Liver (tissue), 9 donors: ENCODE data around the gene PGAP1. TPM values are rescaled to one million over a fixed set of nuclear protein-coding genes. Genes with fewer than 3 reads are reported as not detected.

ENCODE experiments used
- DNase-seq: peaks from one replicate; pipeline ENCODE4 v3.0.0-alpha.2; 2017; ENCODE audit warnings: low spot score
- H3K27ac ChIP-seq, 2 donors: one replicate each; pipeline ENCODE4 v1.7.0; 2013; ENCODE audit warnings: inconsistent platforms in 2 of 2, low read length in 2 of 2, control low read depth in 1 of 2, low read depth in 1 of 2, mild to moderate bottlenecking in 1 of 2
- H3K27me3 ChIP-seq, 4 donors: one replicate each; pipeline versions ENCODE4 v1.6.1 to v1.7.0; 2013; ENCODE audit warnings: low read length in 3 of 4, inconsistent platforms in 1 of 4, mild to moderate bottlenecking in 1 of 4, moderate library complexity in 1 of 4; ENCODE audit not compliant: control insufficient read depth in 4 of 4, insufficient read depth in 4 of 4
- H3K36me3 ChIP-seq, 4 donors: one replicate each; pipeline versions ENCODE4 v1.6.1 to v1.7.0; 2013; ENCODE audit warnings: low read length in 3 of 4, mild to moderate bottlenecking in 3 of 4, low read depth in 1 of 4, moderate library complexity in 1 of 4; ENCODE audit not compliant: control insufficient read depth in 4 of 4, insufficient read depth in 3 of 4
- H3K4me1 ChIP-seq, 4 donors: one replicate each; pipeline versions ENCODE4 v1.6.1 to v1.7.0; 2013; ENCODE audit warnings: low read length in 3 of 4, mild to moderate bottlenecking in 3 of 4, moderate library complexity in 1 of 4; ENCODE audit not compliant: control insufficient read depth in 4 of 4, insufficient read depth in 4 of 4
- H3K4me3 ChIP-seq, 3 donors: one replicate each; pipeline versions ENCODE4 v1.6.1 to v1.7.0; 2013; ENCODE audit warnings: low read length in 3 of 3, control low read depth in 1 of 3, low read depth in 1 of 3, mild to moderate bottlenecking in 1 of 3
- H3K9ac ChIP-seq, 2 donors: one replicate each; pipeline ENCODE4 v1.7.0; 2013; ENCODE audit warnings: low read length in 2 of 2, mild to moderate bottlenecking in 2 of 2, moderate library complexity in 2 of 2, control low read depth in 1 of 2, low read depth in 1 of 2
- H3K9me3 ChIP-seq, 4 donors: one replicate each; pipeline versions ENCODE4 v1.6.1 to v1.7.0; 2013; ENCODE audit warnings: low read length in 3 of 4; ENCODE audit not compliant: control insufficient read depth in 4 of 4
- ATF3 ChIP-seq: IDR thresholded peaks from 2 replicates; pipeline ENCODE4 v1.6.1; 2016; ENCODE audit warnings: antibody characterized with exemption
- CTCF ChIP-seq: fragments of 150-350 bp; IDR thresholded peaks from 2 replicates; pipeline ENCODE4 v1.5.1; 2017; ENCODE audit warnings: improper control_type of control experiment, low read depth, low read length; ENCODE audit not compliant: missing input control
- FOXA1 ChIP-seq: IDR thresholded peaks from 2 replicates; pipeline ENCODE4 v1.6.1; 2016; ENCODE audit warnings: antibody characterized with exemption
- GABPA ChIP-seq, 2 donors: IDR thresholded peaks in 1 of 2; conservative IDR thresholded peaks in 1 of 2; 2 replicates each; pipeline ENCODE4 v1.6.1; 2016; ENCODE audit warnings: antibody characterized with exemption in 2 of 2, mild to moderate bottlenecking in 1 of 2, moderate library complexity in 1 of 2
- HNF4A ChIP-seq, 2 donors: conservative IDR thresholded peaks; 2 replicates each; pipeline ENCODE4 v1.6.1; 2016; ENCODE audit warnings: antibody characterized with exemption in 2 of 2, mild to moderate bottlenecking in 2 of 2
- HNF4G ChIP-seq: IDR thresholded peaks from 2 replicates; pipeline ENCODE4 v1.6.1; 2016; ENCODE audit warnings: antibody characterized with exemption
- JUND ChIP-seq, 2 donors: IDR thresholded peaks; 2 replicates each; pipeline ENCODE4 v1.6.1; 2016; ENCODE audit warnings: antibody characterized with exemption in 2 of 2
- MAX ChIP-seq: IDR thresholded peaks from 2 replicates; pipeline ENCODE4 v1.6.1; 2016; ENCODE audit warnings: antibody characterized with exemption
- NR2F2 ChIP-seq: IDR thresholded peaks from 2 replicates; pipeline ENCODE4 v1.6.1; 2016; ENCODE audit warnings: antibody characterized with exemption
- RAD21 ChIP-seq, 2 donors: IDR thresholded peaks; 2 replicates each; pipeline ENCODE4 v1.6.1; 2016; ENCODE audit warnings: antibody characterized with exemption in 2 of 2, mild to moderate bottlenecking in 2 of 2
- RXRA ChIP-seq, 2 donors: IDR thresholded peaks; 2 replicates each; pipeline ENCODE4 v1.6.1; 2017 to 2018; ENCODE audit warnings: antibody characterized with exemption in 2 of 2, mild to moderate bottlenecking in 1 of 2
- TAF1 ChIP-seq: conservative IDR thresholded peaks from 2 replicates; pipeline ENCODE4 v1.6.1; 2016; ENCODE audit warnings: antibody characterized with exemption, mild to moderate bottlenecking
- YY1 ChIP-seq: IDR thresholded peaks from 2 replicates; pipeline ENCODE4 v1.6.1; 2016; ENCODE audit warnings: antibody characterized with exemption, mild to moderate bottlenecking
- ZBTB33 ChIP-seq: IDR thresholded peaks from 2 replicates; pipeline ENCODE4 v1.6.1; 2016; ENCODE audit warnings: antibody characterized with exemption
- WGBS: extraction: QIAGEN DNeasy Blood & Tissue Kit; methylation state at CpG from one replicate; pipeline ENCODE4 v1.1.7; 2013; 5-methylcytosine and 5-hydroxymethylcytosine counted together
- polyA plus RNA-seq, 2 donors: library from polyadenylated mRNA; stranded (reverse) in 1 of 2; unstranded in 1 of 2; fragments of 200-250 nt in 1 of 2; fragments of >200 nt in 1 of 2; fragmentation: Nextera tagmentation in 1 of 2; extraction: Ambion mirVana in 1 of 2; gene quantifications; one replicate each; pipeline versions ENCODE4 v1.2.1 to v1.2.3, GENCODE V29; 2013 to 2015
- total RNA-seq, 2 donors: library from RNA; depleted of rRNA; stranded (reverse); fragments of >200 nt; gene quantifications; one replicate each; pipeline ENCODE4 v1.2.3, GENCODE V29; 2014
- donor health status: healthy.
- donor health status: healthy.
- donor health status: healthy.
- donor health status: healthy.
- donor health status: healthy.

The PGAP1 gene
- total and polyA plus RNA-seq, 4 donors: 0.54 to 5.8 (median 2.3) TPM

- Histone ChIP-seq H3K9me3 (no peaks in the 10 kb centered on the region), H3K4me1 (no peaks in the 10 kb centered on the region), H3K4me3 (no peak overlapping the region), H3K36me3 (peaks cover 0 to 12% (median 2%) of the 10 kb centered on the region in 4 donors), H3K9ac (no peak overlapping the region), H3K27ac (no peak overlapping the region), H3K27me3 (no peaks in the 10 kb centered on the region)
- DNase-seq: no peak
- TF ChIP-seq ZBTB33: no peak
- no peak for TF ChIP-seq HNF4A (conservative IDR thresholded peaks at IDR 0.05)
Measured at GRCh38 chr2:196836440-196836839, 90.1 kb downstream of the PGAP1 start.

DNA sequence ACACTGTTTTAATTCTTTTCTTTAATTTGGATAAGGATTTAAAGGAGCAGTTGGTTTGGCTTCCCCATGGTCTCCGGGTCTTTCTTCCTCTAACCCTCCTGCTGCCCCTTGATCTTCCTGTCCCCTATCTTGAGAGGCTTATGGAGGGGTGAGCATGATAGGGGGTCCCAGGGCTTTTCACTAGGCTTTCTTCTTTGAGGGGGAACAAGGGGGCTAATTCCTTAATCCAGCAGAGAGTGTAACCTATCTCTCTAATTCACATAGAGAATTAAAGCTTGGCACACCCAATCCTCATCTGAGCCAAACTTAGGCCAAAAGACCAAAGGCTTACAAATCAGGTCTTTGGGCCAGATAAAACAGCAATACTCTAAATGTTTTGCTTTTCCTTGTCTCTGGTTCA, 95.8 kb downstream of the PGAP1 start:
- WGBS: 98% methylated on average over 1 of the region's 1 CpG

DNA sequence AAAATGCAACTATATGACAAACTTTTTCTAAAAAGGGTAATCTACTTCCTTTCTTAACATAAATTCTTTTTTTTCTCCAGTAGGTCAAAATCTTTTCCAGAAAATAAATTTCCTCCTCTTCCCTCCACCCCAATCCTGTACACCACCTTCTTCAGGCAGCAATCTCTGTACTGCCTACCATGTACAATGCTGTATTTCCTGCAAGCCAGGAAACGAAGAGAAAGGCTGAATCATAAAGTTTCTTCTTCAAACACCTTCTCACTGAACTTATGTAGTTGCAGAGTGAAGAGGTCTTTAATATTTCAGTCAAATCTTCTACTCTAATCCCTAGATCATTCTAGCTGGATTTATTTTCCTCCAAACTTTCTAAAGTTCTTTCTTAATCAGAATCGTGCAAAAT, 99.2 kb downstream of the PGAP1 start:
- Histone ChIP-seq H3K4me1 (no peaks in the 10 kb centered on the region), H3K9me3 (no peaks in the 10 kb centered on the region), H3K27ac (no peak overlapping the region), H3K36me3 (no peaks in the 10 kb centered on the region), H3K4me3 (no peak overlapping the region), H3K9ac (no peak overlapping the region), H3K27me3 (no peaks in the 10 kb centered on the region)
- no peak for DNase-seq
- 75% methylated on average over 2 of the region's 2 CpGs for WGBS
- TF ChIP-seq MAX (no peak), RAD21 (IDR thresholded peaks at IDR 0.05) (no peak), JUND (IDR thresholded peaks at IDR 0.05) (no peak), FOXA1 (no peak), ZBTB33 (no peak), ATF3 (no peak), TAF1 (no peak), YY1 (no peak), HNF4G (no peak), CTCF (no peak)

More for the DNA sequence above, 95.8 kb downstream of the PGAP1 start:
- no peak overlapping the region for H3K9ac ChIP-seq
- no peaks in the 10 kb centered on the region for H3K36me3 ChIP-seq
- TF ChIP-seq NR2F2 (no peak), JUND (IDR thresholded peaks at IDR 0.05) (no peak), GABPA (IDR thresholded peaks at IDR 0.05 in 1 of 2, conservative IDR thresholded peaks at IDR 0.05 in 1 of 2) (no peak), RXRA (IDR thresholded peaks at IDR 0.05) (no peak), CTCF (no peak), YY1 (no peak), TAF1 (no peak), RAD21 (IDR thresholded peaks at IDR 0.05) (no peak), FOXA1 (no peak), ATF3 (no peak)
- no peak overlapping the region for H3K27ac ChIP-seq
- H3K4me3 ChIP-seq: no peak overlapping the region
- H3K27me3 ChIP-seq: no peaks in the 10 kb centered on the region
- DNase-seq: no peak
- H3K9me3 ChIP-seq: no peaks in the 10 kb centered on the region
- H3K4me1 ChIP-seq: no peaks in the 10 kb centered on the region
